Activated naive CD4-positive, alpha-beta T cell treated with anti-CD3 and anti-CD28 coated beads, Interleukin-2, amount 50 U/mL, for 72 hours (primary cell): ENCODE results near the gene DAPK2. TPM values are rescaled to one million over a fixed set of nuclear protein-coding genes. Genes with fewer than 3 reads are reported as not detected.
"Not testable (repeated sequence)": the region's sequence is repeated elsewhere in the genome, so short reads cannot be mapped to it uniquely, and the experiment has no call there.

Source experiments
- ATAC-seq, 2 donors: fragments of 150-1000 bp; cut with Tn5 transposase; 2 replicates each; pipeline ENCODE4 v1.10.0; 2021; ENCODE audit warnings: mild to moderate bottlenecking in 2 of 2, moderate library complexity in 2 of 2
- DNase-seq, 2 donors: peaks; one replicate each; pipeline ENCODE4 v3.0.0; 2021 to 2022; ENCODE audit warnings: low spot score in 2 of 2
- H3K27ac Mint-ChIP-seq, 2 donors: one replicate each; pipeline ENCODE4 v1.8.0; 2022; ENCODE audit warnings: mild to moderate bottlenecking in 2 of 2, mixed read lengths in 2 of 2
- H3K36me3 Mint-ChIP-seq, 2 donors: one replicate each; pipeline ENCODE4 v1.8.0; 2022; ENCODE audit warnings: mixed read lengths in 2 of 2
- H3K9me3 Mint-ChIP-seq, 2 donors: one replicate each; pipeline ENCODE4 v1.8.0; 2022; ENCODE audit warnings: mixed read lengths in 2 of 2
- total RNA-seq, 2 donors: library from RNA; stranded (reverse); gene quantifications; one replicate each; pipeline ENCODE4 v1.2.3, GENCODE V29; 2022

Gene DAPK2
- total RNA-seq, 2 donors from 2014 or later, result 0.62 to 1.0 TPM

DNA sequence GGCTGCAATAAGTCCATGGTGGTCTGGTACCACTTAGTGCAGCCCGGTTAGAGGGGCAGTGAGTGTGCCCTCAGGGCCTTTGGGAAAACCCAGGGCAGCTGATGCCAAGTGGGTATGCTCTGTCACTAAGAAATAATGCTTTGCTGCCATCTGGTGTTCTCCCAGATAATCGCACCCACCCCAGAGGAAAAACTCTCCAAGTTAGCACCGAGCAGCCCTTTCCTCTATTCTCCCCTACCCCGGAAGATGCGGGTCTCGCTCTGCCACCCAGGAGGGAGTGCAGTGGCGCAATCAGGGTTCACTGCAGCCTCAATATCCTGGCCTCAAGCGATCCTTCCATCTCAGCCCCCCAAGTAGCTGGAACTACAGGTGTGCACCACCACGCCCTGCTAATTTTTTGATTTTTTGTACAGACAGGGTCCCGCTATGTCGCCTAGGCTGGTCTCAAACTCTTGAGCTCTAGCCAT lies 21.3 kb upstream of the DAPK2 start:
- no peaks in the 10 kb centered on the region for H3K36me3 Mint-ChIP-seq
- no peaks in the 10 kb centered on the region for H3K9me3 Mint-ChIP-seq
- no peak overlapping the region for H3K27ac Mint-ChIP-seq
- ATAC-seq (peak; percentile 84 to 87), DNase-seq (peak; percentile 68 to 74)

GRCh38 chr15:64066451-64066850 lies 20.2 kb upstream of the DAPK2 start:
- H3K9me3 Mint-ChIP-seq, result no peaks in the 10 kb centered on the region
- DNase-seq (no peak), ATAC-seq (no peak)
- no peaks in the 10 kb centered on the region for H3K36me3 Mint-ChIP-seq
- no peak overlapping the region for H3K27ac Mint-ChIP-seq

DNA sequence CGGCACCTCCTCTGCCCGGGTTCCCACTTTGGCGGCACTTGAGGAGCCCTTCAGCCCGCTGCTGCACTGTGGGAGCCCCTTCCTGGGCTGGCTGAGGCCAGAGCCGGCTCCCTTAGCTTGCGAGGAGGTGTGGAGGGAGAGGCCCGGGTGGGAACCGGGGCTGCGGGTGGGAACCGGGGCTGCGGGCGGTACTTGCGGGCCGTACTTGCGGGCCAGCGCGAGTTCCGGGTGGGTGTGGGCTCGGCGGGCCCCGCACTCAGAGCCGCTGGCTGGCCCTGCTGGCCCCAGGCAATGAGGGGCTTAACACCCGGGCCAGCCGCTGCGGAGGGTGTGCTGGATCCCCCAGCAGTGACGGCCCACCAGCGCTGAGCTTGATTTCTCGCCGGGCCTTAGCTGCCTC lies 14.4 kb upstream of the DAPK2 start:
- no peaks in the 10 kb centered on the region for H3K9me3 Mint-ChIP-seq
- ATAC-seq (no peak), DNase-seq (no peak)
- H3K36me3 Mint-ChIP-seq, result no peaks in the 10 kb centered on the region
- H3K27ac Mint-ChIP-seq, result no peak overlapping the region

- not testable (repeated sequence) for DNase-seq, H3K9me3 Mint-ChIP-seq, ATAC-seq, H3K36me3 Mint-ChIP-seq, H3K27ac Mint-ChIP-seq
These were observed 12.8 kb upstream of the DAPK2 start for GRCh38 chr15:64059104-64059503.

GRCh38 chr15:64058279-64058678 lies 12.0 kb upstream of the DAPK2 start:
- Mint-ChIP-seq H3K27ac (no peak overlapping the region), H3K36me3 (no peaks in the 10 kb centered on the region)
- no peak for ATAC-seq

GRCh38 chr15:64053674-64054073 lies 7.4 kb upstream of the DAPK2 start:
- not testable (repeated sequence) for H3K9me3 Mint-ChIP-seq, DNase-seq, H3K36me3 Mint-ChIP-seq, H3K27ac Mint-ChIP-seq, ATAC-seq

More at GRCh38 chr15:64058279-64058678, 12.0 kb upstream of the DAPK2 start:
- DNase-seq, result no peak
- no peaks in the 10 kb centered on the region for H3K9me3 Mint-ChIP-seq

DNA sequence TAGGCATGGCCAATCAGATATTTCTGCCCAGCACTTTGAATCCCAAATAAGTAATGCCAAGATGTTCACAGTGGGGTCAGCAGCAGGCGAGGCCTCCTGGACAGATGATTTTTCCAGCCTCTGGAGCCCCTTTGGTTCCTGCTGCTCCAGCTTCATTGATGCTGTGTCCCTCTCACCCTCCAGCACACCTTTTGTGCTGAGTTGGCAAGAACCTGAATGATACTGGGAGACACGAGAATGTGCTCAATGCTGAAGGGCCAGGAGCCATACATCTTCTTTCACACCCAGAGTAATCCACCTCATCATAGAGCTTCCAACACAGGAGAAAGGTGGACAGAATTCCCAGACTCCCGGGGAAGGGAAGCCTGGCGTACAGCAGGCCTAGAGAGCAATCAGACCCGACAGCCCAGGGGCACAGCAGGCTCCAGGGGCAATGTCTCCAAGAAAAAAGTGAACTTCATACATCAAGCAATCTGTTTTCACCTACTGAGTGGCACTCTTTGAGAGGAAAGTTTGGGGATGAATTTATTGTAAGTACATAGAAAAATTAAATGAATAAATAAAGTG lies 6.7 kb upstream of the DAPK2 start:
- Mint-ChIP-seq H3K27ac (no peak overlapping the region), H3K36me3 (no peaks in the 10 kb centered on the region), H3K9me3 (no peaks in the 10 kb centered on the region)
- ATAC-seq, result no peak
- no peak for DNase-seq

DNA sequence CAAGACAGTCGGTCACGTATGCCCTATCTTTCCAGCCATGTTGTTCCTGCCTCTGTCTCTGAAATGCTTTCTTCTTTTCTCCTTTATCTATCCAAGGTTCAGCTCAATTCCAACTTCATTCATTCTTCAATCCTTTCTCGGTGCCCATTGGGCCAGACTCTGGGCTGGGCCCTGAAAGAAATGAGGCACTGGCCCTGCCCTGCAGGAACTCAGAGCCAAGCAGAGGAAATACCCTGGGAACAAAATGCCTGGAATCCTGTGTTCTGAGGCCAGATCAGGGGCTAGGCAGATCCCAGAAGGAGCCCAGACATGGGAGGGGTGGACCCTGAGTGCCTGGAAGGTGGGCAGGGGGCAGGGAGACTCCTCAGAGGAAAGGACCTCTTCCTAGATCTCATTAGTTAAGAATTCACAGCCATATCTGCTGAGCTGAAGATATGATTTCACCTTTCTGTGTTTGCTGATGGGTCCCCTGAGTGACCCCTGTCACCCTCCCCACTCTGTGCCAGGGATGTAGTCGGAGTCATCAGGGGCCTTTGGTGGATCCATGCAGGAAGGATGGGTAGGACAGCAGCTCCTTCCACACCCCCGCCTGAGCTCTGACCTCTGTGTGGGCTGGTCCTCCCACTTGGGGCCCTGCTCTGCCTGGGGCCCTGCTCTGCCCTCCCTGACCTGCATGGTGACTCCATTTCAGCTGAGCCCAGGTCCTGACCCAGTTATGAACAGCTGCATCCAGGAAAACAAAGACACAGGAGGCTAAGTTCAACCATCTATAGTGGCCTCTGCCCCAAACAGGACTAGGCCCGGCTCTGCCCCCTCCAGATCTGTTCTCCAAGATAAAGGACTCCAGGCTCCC lies 5.3 kb upstream of the DAPK2 start:
- Mint-ChIP-seq H3K27ac (no peak overlapping the region), H3K36me3 (no peaks in the 10 kb centered on the region), H3K9me3 (no peaks in the 10 kb centered on the region)
- DNase-seq (no peak), ATAC-seq (no peak)

DNA sequence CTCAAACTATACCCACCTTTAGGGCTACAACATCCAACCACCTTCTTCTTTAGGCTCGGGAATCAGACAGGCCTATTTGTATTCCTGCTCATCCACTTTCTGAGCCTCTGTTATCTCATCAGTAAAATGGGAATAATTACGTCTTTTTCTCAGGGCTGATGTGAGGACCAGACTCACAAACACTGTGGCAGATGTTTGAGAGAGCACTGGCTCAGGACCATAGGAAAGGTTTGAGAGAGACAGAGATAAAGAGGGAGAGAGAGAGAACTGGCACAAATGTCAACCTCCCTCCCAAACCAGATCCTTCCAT lies 4.8 kb upstream of the DAPK2 start:
- ATAC-seq (no peak), DNase-seq (no peak)
- no peaks in the 10 kb centered on the region for H3K36me3 Mint-ChIP-seq
- H3K27ac Mint-ChIP-seq, result no peak overlapping the region
- no peaks in the 10 kb centered on the region for H3K9me3 Mint-ChIP-seq

DNA sequence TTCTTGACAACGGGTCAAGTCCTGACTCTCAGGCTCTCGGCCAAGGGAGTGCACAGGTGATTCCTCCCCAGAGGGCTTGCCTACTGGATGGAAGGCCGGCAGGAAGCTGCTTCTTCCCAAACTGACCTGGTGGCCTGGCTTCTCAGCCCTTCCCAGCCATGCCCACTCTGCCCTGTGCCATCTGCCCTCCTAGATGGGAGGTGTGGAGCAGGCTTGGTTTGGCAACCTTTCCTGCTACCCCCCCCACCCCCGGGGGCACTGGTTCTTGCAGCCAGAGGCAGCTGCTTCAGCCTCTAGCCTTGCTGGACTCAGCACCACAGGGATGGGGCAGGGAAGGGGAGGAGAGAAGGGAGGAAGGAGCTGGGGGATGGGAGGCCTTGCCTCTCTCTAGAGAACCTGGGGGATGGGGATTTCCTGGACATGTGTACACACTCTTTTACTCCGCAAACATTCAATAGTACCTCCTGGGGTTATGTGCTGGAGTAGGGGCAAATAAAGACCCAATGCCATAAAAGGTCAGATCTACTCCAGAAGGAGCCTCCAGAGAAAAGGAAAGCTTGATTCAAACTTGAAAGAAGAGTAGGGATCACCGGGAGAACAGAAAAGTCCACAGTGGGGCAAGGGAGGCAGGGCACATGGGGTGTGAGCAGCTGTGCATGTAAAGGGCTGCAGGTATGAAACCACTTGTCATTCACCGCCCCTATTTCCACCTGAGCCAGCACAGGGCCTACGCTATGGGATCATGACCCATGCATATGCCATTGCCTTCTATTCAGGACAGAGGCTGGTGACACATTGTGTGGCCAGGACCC lies 4.2 kb upstream of the DAPK2 start:
- Mint-ChIP-seq H3K36me3 (no peaks in the 10 kb centered on the region), H3K27ac (no peak overlapping the region), H3K9me3 (no peaks in the 10 kb centered on the region)
- ATAC-seq, result no peak
- no peak for DNase-seq

DNA sequence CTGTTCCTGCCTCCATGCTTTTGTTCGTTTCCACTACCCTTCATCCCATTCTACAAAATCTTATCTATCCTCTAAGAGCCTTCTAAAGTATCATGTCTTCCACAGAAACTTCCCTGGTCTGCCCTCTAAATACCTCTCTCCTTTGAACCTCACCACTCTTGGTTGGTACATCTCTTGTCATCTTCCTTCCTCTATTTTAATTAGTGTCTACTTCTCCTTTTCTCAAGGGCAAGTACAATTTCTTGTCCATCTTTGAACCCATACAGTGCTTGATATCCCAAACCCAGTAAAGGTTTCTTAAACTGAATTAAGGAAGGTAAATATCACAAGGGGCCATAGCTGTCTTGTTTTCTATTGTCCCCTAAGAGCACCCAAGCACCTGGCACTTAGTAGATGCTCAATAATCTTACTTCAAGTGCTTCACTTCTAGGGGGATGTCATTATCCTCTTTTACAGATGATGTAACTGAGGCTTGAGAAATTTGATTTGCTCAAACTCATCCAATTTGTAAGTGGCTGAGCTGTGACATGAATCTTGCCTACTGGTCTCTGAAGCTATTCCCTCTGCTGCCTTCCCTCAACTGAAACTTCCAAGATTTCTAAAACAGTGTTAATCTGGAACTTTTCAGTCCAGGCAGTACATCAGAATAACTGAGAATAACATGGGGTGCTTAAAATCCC lies 2.6 kb upstream of the DAPK2 start:
- H3K9me3 Mint-ChIP-seq, result no peaks in the 10 kb centered on the region
- H3K36me3 Mint-ChIP-seq, result no peaks in the 10 kb centered on the region
- DNase-seq (no peak), ATAC-seq (no peak)
- no peak overlapping the region for H3K27ac Mint-ChIP-seq

GRCh38 chr15:64045774-64046420 lies 388 bp downstream of the DAPK2 start:
- Mint-ChIP-seq H3K27ac (no peak overlapping the region), H3K36me3 (no peaks in the 10 kb centered on the region), H3K9me3 (no peaks in the 10 kb centered on the region)
- ATAC-seq (peak; percentile 59 to 60), DNase-seq (no peak)

DNA sequence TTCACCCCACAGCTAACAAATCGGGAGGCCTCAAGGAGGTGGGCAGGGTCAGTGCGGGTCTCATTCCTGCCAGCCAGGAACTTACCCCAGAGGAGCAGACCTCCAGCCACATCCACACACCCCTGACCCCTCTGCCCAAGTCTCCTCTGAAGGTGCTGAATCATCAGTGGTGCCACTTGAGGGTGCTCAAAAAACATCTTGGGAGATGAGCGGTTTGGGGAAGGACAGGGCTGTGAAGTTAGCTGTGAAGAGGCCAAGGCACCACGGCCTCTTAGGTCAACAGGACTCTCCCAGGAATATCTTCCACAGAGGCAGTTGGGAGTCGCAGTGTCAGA lies 1.2 kb downstream of the DAPK2 start:
- ATAC-seq (no peak), DNase-seq (no peak)
- Mint-ChIP-seq H3K36me3 (no peaks in the 10 kb centered on the region), H3K9me3 (no peaks in the 10 kb centered on the region), H3K27ac (no peak overlapping the region)

DNA sequence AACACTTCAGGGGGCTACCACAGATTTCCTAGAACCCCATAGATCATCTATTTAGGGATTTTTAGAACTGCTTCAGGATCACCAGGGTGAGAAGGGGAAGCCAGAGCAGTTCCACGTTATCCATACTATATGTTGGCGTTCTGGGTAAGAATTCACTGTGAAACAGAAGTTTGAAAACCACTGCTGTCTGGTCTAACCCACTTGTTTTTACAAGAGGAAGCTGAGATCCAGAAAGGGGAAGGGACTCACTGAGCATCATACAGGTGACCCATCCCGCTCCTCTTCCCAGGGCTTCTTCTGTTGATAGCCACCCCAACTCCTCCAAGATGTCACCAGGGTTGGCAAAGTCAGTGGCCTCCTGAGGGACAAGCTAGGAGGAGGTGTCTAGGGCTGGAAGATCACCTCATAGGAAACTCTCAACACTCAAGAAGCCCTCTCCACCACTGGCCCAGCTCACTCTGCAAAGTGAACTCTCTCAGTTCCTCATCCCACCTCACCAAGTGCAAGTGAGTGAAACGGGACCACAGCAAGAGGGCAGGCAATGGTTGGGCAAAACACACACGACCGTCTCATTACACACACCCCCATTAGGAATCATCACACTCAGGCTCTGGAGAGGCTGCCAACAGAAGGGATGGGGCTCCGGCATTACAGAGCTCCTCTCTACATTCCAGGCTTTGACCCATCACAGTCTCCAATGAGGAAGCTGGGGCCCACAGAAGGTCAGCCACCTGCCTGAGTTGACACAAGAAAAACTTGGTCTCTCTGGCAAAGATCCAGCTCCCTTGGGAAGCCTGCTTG lies 1.8 kb downstream of the DAPK2 start:
- no peak for ATAC-seq
- no peak overlapping the region for H3K27ac Mint-ChIP-seq

GRCh38 chr15:64038878-64039610 lies 7.2 kb downstream of the DAPK2 start:
- Mint-ChIP-seq H3K27ac (no peak overlapping the region), H3K9me3 (no peaks in the 10 kb centered on the region)

More for the DNA sequence above, 1.8 kb downstream of the DAPK2 start:
- Mint-ChIP-seq H3K36me3 (no peaks in the 10 kb centered on the region), H3K9me3 (no peaks in the 10 kb centered on the region)
- DNase-seq, result no peak

More at GRCh38 chr15:64038878-64039610, 7.2 kb downstream of the DAPK2 start:
- no peaks in the 10 kb centered on the region for H3K36me3 Mint-ChIP-seq
- DNase-seq (no peak), ATAC-seq (no peak)
